ENCODE measurements around the gene SIAH1. TPM values are rescaled to one million over a fixed set of nuclear protein-coding genes. Genes with fewer than 3 reads are reported as not detected.

The SIAH1 gene
- total RNA-seq, 1 experiment from 2014 or later = 33.2 TPM

DNA sequence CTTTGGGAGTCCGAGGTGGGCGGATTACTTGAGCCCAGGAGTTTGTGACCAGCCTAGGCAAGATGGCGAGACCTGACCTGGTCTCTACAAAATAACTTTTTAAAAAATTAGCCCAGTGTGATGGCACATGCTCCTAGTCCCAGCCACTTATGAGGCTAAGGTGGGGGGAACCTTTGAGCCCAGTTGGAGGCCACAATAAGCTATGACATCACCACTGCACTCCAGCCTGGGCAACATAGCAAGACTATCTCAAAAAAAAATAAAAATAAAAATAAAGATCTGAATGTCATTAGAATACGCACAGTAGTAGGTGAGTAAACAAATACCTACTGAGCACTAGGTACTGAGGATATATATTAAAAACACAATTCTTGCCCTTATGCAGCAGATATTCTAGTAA, 3.1 kb downstream of the SIAH1 start:
- Mint-ChIP-seq H3K36me3 (ENCODE audit: insufficient read depth in 1 of 3, low read depth in 3 of 3) (peaks cover 0 to 2% (median 0%) of the 10 kb centered on the region in 3 experiments; a peak in 2 of 7 replicates), H3K9me3 (0 out of 5 replicates have a peak, but pooled peaks cover 0 to 3% of the 10 kb centered on the region in 2 experiments), H3K27ac (0 out of 7 replicates have a peak overlapping the region, but pooled peaks of 1 of the 3 experiments have one; percentile 31), H3K27me3 (ENCODE audit: low read depth) (no peaks in the 10 kb centered on the region; the same call in 1 of the 2 replicates), H3K4me3 (no peak overlapping the region), H3K4me1 (peaks cover 39 to 55% of the 10 kb centered on the region in 2 experiments)
- H3K4me2 ChIP-seq (ENCODE audit: insufficient read depth, insufficient read length, low read length) = no peak overlapping the region
- no peak overlapping the region for H2BK20ac ChIP-seq (ENCODE audit: low read depth, low read length, poor library complexity, severe bottlenecking)
- no peak overlapping the region for H3K14ac ChIP-seq (ENCODE audit: insufficient read depth, low read length)
- H4K5ac ChIP-seq (ENCODE audit: insufficient read length, low read depth, low read length) = no peak overlapping the region
- H3K9me3 ChIP-seq (ENCODE audit: control insufficient read depth, low read depth, low read length) = no peaks in the 10 kb centered on the region
- H3T11ph ChIP-seq (ENCODE audit: low read length) = no peak overlapping the region
- H3K4ac ChIP-seq (ENCODE audit: low read depth, low read length) = no peak overlapping the region
- H4K91ac ChIP-seq (ENCODE audit: insufficient read length, low read depth, low read length) = no peak overlapping the region
- H2AK5ac ChIP-seq (ENCODE audit: insufficient read length, low read length) = no peak overlapping the region
- no peak overlapping the region for H2BK5ac ChIP-seq (ENCODE audit: insufficient read length, low read length)
- H3K18ac ChIP-seq (ENCODE audit: insufficient read length, low read depth, low read length) = no peak overlapping the region
- no peak overlapping the region for H3K23ac ChIP-seq (ENCODE audit: insufficient read length, low read depth, low read length)
- H3K79me2 ChIP-seq (ENCODE audit: insufficient read depth, low read length) = peaks cover 63% of the 10 kb centered on the region
- H2BK120ac ChIP-seq (ENCODE audit: low read depth, low read length, poor library complexity, severe bottlenecking) = no peak overlapping the region
- H3K27me3 ChIP-seq (ENCODE audit: insufficient read depth, low read length) = no peaks in the 10 kb centered on the region
- no peak for DNase-seq
- H3K27ac ChIP-seq (ENCODE audit: insufficient read length, low read depth, low read length) = no peak overlapping the region
- peaks cover 2% of the 10 kb centered on the region for H3K79me1 ChIP-seq (ENCODE audit: insufficient read depth, low read depth, low read length, poor library complexity, severe bottlenecking)
- no peaks in the 10 kb centered on the region for H4K20me1 ChIP-seq (ENCODE audit: control insufficient read depth, insufficient read depth, insufficient read length)
- H2BK12ac ChIP-seq (ENCODE audit: insufficient read length, low read depth, low read length) = no peak overlapping the region
- H3K4me1 ChIP-seq (ENCODE audit: insufficient read depth, low read length) = peaks cover 13% of the 10 kb centered on the region; the same call in 1 of the 2 replicates
- no peak overlapping the region for H2BK15ac ChIP-seq (ENCODE audit: low read depth, low read length)
- no peak overlapping the region for H2AFZ ChIP-seq (ENCODE audit: low read length)
- H3K56ac ChIP-seq (ENCODE audit: insufficient read length, low read depth, low read length) = no peak overlapping the region
- H4K8ac ChIP-seq (replicated peaks; ENCODE audit: insufficient read length, low read depth, low read length) = no peak overlapping the region
- no CpG with 5 or more reads among the region's 4 CpGs for WGBS (ENCODE audit: extremely low coverage, insufficient read length, low lambda C conversion rate)
- TF ChIP-seq, protein P1, sequence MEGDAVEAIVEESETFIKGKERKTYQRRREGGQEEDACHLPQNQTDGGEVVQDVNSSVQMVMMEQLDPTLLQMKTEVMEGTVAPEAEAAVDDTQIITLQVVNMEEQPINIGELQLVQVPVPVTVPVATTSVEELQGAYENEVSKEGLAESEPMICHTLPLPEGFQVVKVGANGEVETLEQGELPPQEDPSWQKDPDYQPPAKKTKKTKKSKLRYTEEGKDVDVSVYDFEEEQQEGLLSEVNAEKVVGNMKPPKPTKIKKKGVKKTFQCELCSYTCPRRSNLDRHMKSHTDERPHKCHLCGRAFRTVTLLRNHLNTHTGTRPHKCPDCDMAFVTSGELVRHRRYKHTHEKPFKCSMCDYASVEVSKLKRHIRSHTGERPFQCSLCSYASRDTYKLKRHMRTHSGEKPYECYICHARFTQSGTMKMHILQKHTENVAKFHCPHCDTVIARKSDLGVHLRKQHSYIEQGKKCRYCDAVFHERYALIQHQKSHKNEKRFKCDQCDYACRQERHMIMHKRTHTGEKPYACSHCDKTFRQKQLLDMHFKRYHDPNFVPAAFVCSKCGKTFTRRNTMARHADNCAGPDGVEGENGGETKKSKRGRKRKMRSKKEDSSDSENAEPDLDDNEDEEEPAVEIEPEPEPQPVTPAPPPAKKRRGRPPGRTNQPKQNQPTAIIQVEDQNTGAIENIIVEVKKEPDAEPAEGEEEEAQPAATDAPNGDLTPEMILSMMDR (conservative IDR thresholded peaks at IDR 0.05) = no peak
- H3K9ac ChIP-seq (ENCODE audit: extremely low read depth, insufficient read length, low read length) = no peak overlapping the region
- peaks cover 10% of the 10 kb centered on the region for H3K23me2 ChIP-seq (ENCODE audit: insufficient read length, low read depth, low read length, poor library complexity, severe bottlenecking)
